22Rv1 (cell line): Measurements from ENCODE around the gene GAS7.

ENCODE experiments used
- H3K27ac ChIP-seq: fragments of 450-650 bp; 2 replicates; pipeline ENCODE4 v1.5.1; 2017
- ZFX ChIP-seq: fragments of 450-650 bp; IDR thresholded peaks from 2 replicates; pipeline ENCODE4 v1.6.1; 2017; ENCODE audit warnings: antibody characterized with exemption, borderline replicate concordance
- TF ChIP-seq, protein P1 (sequence below): fragments of 450-650 bp; IDR thresholded peaks from 2 replicates; pipeline ENCODE4 v1.5.1; 2017; ENCODE audit warnings: mild to moderate bottlenecking

The GAS7 gene

DNA sequence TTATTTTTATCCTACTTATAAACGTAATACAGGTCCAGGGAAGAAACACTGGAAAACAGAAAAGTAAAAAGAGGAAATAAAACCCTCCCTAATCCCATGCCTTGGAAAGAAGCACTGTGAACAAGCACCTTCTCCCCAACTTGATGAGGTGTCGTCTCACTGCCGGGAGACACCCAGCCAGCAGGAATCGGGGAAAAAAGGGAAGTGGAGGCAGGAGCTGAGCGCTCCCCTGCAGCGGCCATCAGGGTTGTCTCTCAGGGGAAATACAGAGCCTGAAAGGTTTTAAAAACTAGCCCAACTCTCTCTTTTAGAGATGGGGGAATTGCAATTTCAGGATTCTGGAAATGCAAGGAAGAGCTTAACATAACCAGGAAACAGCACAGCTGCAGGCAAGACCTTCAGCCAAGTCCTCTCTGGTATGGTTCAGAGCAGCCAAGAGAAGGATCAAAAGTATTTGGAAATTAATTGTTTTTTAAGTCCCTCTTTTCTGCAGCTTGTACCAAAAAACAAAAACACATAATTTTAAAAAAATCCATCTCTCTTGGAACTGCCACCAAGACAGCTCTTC is 197.0 kb downstream of the GAS7 start:
- TF ChIP-seq ZFX, result no peak
- TF ChIP-seq, protein P1, sequence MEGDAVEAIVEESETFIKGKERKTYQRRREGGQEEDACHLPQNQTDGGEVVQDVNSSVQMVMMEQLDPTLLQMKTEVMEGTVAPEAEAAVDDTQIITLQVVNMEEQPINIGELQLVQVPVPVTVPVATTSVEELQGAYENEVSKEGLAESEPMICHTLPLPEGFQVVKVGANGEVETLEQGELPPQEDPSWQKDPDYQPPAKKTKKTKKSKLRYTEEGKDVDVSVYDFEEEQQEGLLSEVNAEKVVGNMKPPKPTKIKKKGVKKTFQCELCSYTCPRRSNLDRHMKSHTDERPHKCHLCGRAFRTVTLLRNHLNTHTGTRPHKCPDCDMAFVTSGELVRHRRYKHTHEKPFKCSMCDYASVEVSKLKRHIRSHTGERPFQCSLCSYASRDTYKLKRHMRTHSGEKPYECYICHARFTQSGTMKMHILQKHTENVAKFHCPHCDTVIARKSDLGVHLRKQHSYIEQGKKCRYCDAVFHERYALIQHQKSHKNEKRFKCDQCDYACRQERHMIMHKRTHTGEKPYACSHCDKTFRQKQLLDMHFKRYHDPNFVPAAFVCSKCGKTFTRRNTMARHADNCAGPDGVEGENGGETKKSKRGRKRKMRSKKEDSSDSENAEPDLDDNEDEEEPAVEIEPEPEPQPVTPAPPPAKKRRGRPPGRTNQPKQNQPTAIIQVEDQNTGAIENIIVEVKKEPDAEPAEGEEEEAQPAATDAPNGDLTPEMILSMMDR, result no peak
- H3K27ac ChIP-seq, result no peak overlapping the region

DNA sequence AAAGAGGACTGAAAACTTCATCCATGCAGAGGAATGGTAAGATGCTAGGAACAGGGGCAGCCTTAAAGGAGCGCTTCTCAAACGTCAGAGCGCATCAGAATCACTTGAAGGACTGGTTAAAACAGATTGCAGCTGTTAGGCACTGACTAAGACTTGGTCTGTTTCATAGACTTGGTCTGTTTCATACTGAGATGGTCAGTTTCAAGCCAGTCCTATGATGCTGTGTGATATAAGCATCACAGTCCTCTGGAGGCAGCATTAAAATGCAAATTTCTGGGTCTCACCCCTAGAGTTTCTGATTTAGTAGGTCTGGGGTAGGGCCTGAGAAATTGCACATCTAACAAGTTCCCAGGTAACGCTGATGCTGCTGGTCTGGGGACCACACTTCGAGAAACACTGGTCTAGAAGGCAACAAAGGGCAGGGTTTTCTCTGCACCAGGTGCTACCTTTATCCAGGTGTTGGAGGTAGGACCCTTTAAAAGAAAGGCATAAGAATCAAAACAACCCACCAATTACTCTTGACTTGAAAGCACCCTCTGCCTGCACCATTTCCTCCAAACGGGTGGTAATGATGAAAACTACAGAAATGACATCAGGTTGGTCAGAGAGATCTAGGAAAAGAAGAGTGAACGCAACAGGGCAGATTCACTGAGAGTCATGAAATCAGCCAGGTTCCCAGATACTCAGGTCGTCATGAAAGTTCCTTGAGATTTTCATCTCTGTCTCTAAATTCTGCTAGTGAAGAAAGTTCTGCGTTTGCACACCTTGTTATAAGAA is 198.3 kb downstream of the GAS7 start:
- no peak for TF ChIP-seq ZFX
- TF ChIP-seq, protein P1, result no peak
- no peak overlapping the region for H3K27ac ChIP-seq

DNA sequence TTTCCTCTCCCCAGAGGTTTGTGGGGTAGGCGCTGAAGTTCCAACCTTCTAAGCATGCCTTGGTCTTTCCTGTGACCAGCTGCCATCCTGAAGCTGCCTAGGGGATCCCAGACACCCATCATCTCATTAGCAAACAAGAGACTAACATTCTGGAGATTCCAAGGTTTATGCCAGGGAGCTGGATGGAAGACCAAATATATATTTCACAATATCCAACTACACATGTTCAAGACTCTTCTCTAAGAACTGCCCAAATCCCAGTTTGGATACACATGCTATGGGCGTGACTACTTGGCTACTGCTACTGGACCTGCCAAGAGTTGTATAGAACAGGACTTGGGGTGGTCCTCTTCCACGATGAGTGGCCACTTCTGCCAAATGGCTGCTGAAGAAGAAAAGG is 200.3 kb downstream of the GAS7 start:
- TF ChIP-seq ZFX, result no peak
- TF ChIP-seq, protein P1, result no peak

DNA sequence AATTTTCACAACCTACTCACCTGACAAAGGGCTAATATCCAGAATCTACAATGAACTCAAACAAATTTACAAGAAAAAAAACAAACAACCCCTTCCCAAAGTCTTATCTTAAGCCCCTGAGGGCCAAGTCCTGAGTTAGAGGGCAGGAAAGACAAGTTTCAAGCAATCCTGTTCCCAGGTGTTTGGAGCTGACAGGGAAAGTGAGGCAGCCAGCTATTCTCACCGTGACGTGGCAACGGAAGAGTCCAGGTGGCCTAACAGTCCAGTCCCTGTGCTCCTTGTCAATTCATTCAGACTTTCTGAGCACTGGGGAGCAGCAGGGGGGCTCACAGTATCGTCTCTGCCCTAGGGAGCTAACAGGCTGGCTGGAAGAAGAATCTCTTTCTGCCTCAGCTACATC is 203.6 kb downstream of the GAS7 start:
- TF ChIP-seq, protein P1, result no peak
- TF ChIP-seq ZFX, result no peak
- H3K27ac ChIP-seq, result no peak overlapping the region

More for the DNA sequence above, 200.3 kb downstream of the GAS7 start:
- H3K27ac ChIP-seq, result no peak overlapping the region

DNA sequence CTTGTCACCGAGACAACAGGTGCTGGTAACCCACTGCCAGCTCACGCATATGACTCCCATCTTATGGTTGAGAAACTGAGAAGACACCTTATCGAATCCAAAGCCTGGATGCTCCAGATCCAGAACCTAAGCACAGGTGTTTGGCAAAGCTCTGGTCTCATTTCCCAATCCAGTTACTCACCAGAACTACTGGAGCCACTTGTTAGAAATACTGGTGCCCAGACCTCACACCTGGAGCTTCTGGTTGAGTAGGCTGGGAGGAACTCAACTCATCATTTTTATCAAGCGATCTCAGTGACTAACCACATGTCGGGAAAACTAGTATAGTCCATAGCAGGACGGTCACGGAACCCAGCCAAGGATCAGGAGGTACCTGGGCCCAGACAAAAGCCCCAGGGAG is 206.6 kb downstream of the GAS7 start:
- TF ChIP-seq, protein P1, result no peak
- no peak for TF ChIP-seq ZFX
- H3K27ac ChIP-seq, result no peak overlapping the region

DNA sequence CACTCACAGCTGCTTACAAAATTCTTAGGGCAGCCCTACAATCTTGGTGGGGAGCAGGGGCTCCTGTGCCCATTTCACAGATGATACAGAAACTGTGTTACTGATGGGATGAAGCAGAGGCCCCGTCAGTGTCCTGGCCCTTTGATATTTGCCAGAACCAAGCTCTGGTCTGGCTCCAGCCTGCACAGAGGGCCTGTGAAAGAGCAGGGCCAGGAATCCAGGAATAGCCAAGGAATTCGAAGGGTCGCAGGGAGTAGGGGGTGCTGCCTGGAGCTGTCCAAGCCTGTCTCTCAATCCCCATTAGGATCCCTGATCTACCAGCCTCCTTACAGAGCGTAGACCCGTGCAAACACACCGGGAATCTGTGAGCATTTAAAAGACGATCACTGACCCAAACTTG is 207.1 kb downstream of the GAS7 start:
- H3K27ac ChIP-seq, result no peak overlapping the region
- no peak for TF ChIP-seq ZFX
- TF ChIP-seq, protein P1, result no peak
